ENCODE results near the gene TLE2.

GRCh38 chr19:3058009-3058820 is 29.1 kb upstream of the TLE2 start:
- TF ChIP-seq EP300 (IDR thresholded peaks at IDR 0.05; ENCODE audit: low read depth) (no peak), POLR2A (IDR thresholded peaks at IDR 0.05) (no peak), CTCF (IDR thresholded peaks at IDR 0.05) (no peak), POLR2AphosphoS5 (IDR thresholded peaks at IDR 0.05) (no peak)

All from transverse colon (tissue), 4 donors.